ENCODE measurements around the gene TBC1D21. TPM values are rescaled to one million over a fixed set of nuclear protein-coding genes. Genes with fewer than 3 reads are reported as not detected.
"Not testable (repeated sequence)": the region's sequence is repeated elsewhere in the genome, so short reads cannot be mapped to it uniquely, and the experiment has no call there.

The TBC1D21 gene
- total RNA-seq, 1 experiment from 2014 or later = not detected

- Histone ChIP-seq H3K4me1 (replicated peaks) (peaks cover 46% of the 10 kb centered on the region), H3K27me3 (replicated peaks) (peaks cover 6% of the 10 kb centered on the region), H3K9me3 (replicated peaks) (peaks cover 5% of the 10 kb centered on the region; the same call in 1 of the 2 replicates), H3K27ac (no peak overlapping the region), H3K36me3 (no peaks in the 10 kb centered on the region), H3K4me3 (no peak overlapping the region)
- no peak for DNase-seq (ENCODE audit: low read depth in 1 of 2, low spot score in 2 of 2)
These were observed 55.7 kb downstream of the TBC1D21 start for GRCh38 chr15:73928971-73929627.

GRCh38 chr15:73930371-73930770 is 57.0 kb downstream of the TBC1D21 start:
- H3K36me3 ChIP-seq = no peaks in the 10 kb centered on the region
- DNase-seq (ENCODE audit: low read depth in 1 of 2, low spot score in 2 of 2) = no peak
- H3K9me3 ChIP-seq (replicated peaks) = peaks cover 5% of the 10 kb centered on the region; the same call in 1 of the 2 replicates
- peaks cover 35% of the 10 kb centered on the region for H3K4me1 ChIP-seq (replicated peaks)
- H3K27ac ChIP-seq = no peak overlapping the region
- H3K4me3 ChIP-seq = no peak overlapping the region
- peaks cover 6% of the 10 kb centered on the region for H3K27me3 ChIP-seq (replicated peaks)

DNA sequence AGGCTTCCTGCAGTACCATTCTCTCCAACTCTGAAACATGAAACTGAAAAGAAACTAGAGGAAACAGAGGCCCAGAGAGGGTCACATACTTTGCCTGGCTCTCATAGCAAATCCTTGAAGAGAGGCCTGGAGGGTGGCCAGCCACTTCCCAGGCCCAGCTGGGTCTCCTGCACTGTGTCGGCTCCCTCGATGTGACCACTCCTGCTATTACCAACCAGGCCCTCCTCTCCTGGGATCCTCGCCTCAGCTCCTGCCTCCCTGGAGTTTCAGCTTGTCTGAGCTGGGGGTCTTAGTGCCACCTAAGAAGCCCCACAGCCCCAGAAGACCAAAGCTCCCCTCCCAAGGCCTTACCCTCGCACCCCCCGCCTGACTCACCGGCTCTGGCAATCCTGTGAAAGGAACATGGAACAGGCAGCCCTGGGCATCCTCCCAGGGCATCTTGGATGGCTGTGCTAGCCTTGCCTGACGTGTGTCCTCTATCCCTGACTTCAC is 57.5 kb downstream of the TBC1D21 start:
- Histone ChIP-seq H3K4me3 (no peak overlapping the region), H3K36me3 (no peaks in the 10 kb centered on the region), H3K27me3 (replicated peaks) (peaks cover 6% of the 10 kb centered on the region), H3K4me1 (replicated peaks) (peaks cover 34% of the 10 kb centered on the region), H3K9me3 (replicated peaks) (peaks cover 5% of the 10 kb centered on the region; the same call in 1 of the 2 replicates), H3K27ac (no peak overlapping the region)
- no peak for DNase-seq (ENCODE audit: low read depth in 1 of 2, low spot score in 2 of 2)

- H3K27me3 ChIP-seq (replicated peaks) = peaks cover 6% of the 10 kb centered on the region
- no peak overlapping the region for H3K27ac ChIP-seq
These were observed 58.1 kb downstream of the TBC1D21 start for GRCh38 chr15:73931441-73931840.

GRCh38 chr15:73932381-73933191 is 59.2 kb downstream of the TBC1D21 start:
- peaks cover 17% of the 10 kb centered on the region for H3K4me1 ChIP-seq (replicated peaks)

More at GRCh38 chr15:73931441-73931840, 58.1 kb downstream of the TBC1D21 start:
- Histone ChIP-seq H3K36me3 (no peaks in the 10 kb centered on the region), H3K4me1 (replicated peaks) (peaks cover 28% of the 10 kb centered on the region), H3K9me3 (replicated peaks) (peaks cover 5% of the 10 kb centered on the region; the same call in 1 of the 2 replicates), H3K4me3 (no peak overlapping the region)
- DNase-seq (ENCODE audit: low read depth in 1 of 2, low spot score in 2 of 2) = no peak

GRCh38 chr15:73934281-73934680 is 60.9 kb downstream of the TBC1D21 start:
- H3K27ac ChIP-seq = no peak overlapping the region
- DNase-seq (ENCODE audit: low read depth in 1 of 2, low spot score in 2 of 2) = no peak
- no peaks in the 10 kb centered on the region for H3K9me3 ChIP-seq (replicated peaks)
- H3K4me1 ChIP-seq (replicated peaks) = peaks cover 10% of the 10 kb centered on the region
- no peaks in the 10 kb centered on the region for H3K36me3 ChIP-seq
- H3K4me3 ChIP-seq = no peak overlapping the region
- H3K27me3 ChIP-seq (replicated peaks) = no peaks in the 10 kb centered on the region

More at GRCh38 chr15:73932381-73933191, 59.2 kb downstream of the TBC1D21 start:
- Histone ChIP-seq H3K27me3 (replicated peaks) (peaks cover under 1% of the 10 kb centered on the region; the same call in 1 of the 2 replicates), H3K36me3 (no peaks in the 10 kb centered on the region), H3K4me3 (no peak overlapping the region), H3K9me3 (replicated peaks) (peaks cover under 1% of the 10 kb centered on the region; the same call in 1 of the 2 replicates), H3K27ac (no peak overlapping the region)
- DNase-seq (ENCODE audit: low read depth in 1 of 2, low spot score in 2 of 2) = no peak

DNA sequence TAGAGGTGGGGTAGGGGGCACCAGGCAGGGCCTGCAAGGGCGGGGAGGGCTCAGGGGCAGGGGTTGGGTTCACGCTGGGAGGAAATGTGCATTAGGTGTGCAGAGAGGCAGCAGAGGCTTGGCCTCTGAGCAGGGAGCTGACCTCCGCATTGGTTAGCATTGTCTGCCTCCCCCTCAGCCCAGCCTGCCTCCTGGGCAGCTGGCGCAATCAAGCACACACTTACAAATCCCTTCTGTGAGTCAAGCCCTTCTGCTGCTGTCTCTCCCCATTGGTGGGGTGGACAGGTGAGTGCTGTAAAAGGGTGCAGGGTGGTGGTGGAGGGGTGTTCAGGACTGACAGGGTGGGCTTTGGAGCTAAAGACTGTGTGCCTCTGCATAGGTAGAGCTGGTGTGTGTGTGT is 62.2 kb downstream of the TBC1D21 start:
- no peak overlapping the region for H3K27ac ChIP-seq
- H3K4me3 ChIP-seq = no peak overlapping the region
- DNase-seq (ENCODE audit: low read depth in 1 of 2, low spot score in 2 of 2) = no peak
- no peaks in the 10 kb centered on the region for H3K9me3 ChIP-seq (replicated peaks)
- H3K36me3 ChIP-seq = no peaks in the 10 kb centered on the region
- no peaks in the 10 kb centered on the region for H3K27me3 ChIP-seq (replicated peaks)
- peaks cover 7% of the 10 kb centered on the region for H3K4me1 ChIP-seq (replicated peaks)

GRCh38 chr15:73936181-73936580 is 62.8 kb downstream of the TBC1D21 start:
- Histone ChIP-seq H3K4me1 (replicated peaks) (peaks cover 11% of the 10 kb centered on the region), H3K27me3 (replicated peaks) (no peaks in the 10 kb centered on the region), H3K27ac (no peak overlapping the region), H3K4me3 (no peak overlapping the region), H3K9me3 (replicated peaks) (no peaks in the 10 kb centered on the region), H3K36me3 (no peaks in the 10 kb centered on the region)
- DNase-seq (ENCODE audit: low read depth in 1 of 2, low spot score in 2 of 2) = no peak

- H3K27me3 ChIP-seq (replicated peaks) = no peaks in the 10 kb centered on the region
- no peaks in the 10 kb centered on the region for H3K9me3 ChIP-seq (replicated peaks)
- no peak overlapping the region for H3K27ac ChIP-seq
- H3K4me3 ChIP-seq = no peak overlapping the region
- H3K36me3 ChIP-seq = no peaks in the 10 kb centered on the region
- DNase-seq (ENCODE audit: low read depth in 1 of 2, low spot score in 2 of 2) = no peak
- H3K4me1 ChIP-seq (replicated peaks) = peaks cover 17% of the 10 kb centered on the region
These were observed 63.4 kb downstream of the TBC1D21 start for GRCh38 chr15:73936588-73937290.

GRCh38 chr15:73937296-73937695 is 63.9 kb downstream of the TBC1D21 start:
- Histone ChIP-seq H3K4me1 (replicated peaks) (peaks cover 22% of the 10 kb centered on the region), H3K4me3 (no peak overlapping the region), H3K27ac (no peak overlapping the region), H3K9me3 (replicated peaks) (no peaks in the 10 kb centered on the region), H3K27me3 (replicated peaks) (no peaks in the 10 kb centered on the region), H3K36me3 (no peaks in the 10 kb centered on the region)
- no peak for DNase-seq (ENCODE audit: low read depth in 1 of 2, low spot score in 2 of 2)

- Histone ChIP-seq H3K9me3 (replicated peaks) (no peaks in the 10 kb centered on the region), H3K27me3 (replicated peaks) (no peaks in the 10 kb centered on the region), H3K27ac (no peak overlapping the region), H3K36me3 (no peaks in the 10 kb centered on the region), H3K4me1 (replicated peaks) (peaks cover 23% of the 10 kb centered on the region), H3K4me3 (no peak overlapping the region)
- no peak for DNase-seq (ENCODE audit: low read depth in 1 of 2, low spot score in 2 of 2)
These were observed 64.4 kb downstream of the TBC1D21 start for GRCh38 chr15:73937726-73938125.

GRCh38 chr15:73938516-73938915 is 65.2 kb downstream of the TBC1D21 start:
- not testable (repeated sequence) for DNase-seq (ENCODE audit: low read depth in 1 of 2, low spot score in 2 of 2); H3K9me3 ChIP-seq (replicated peaks); H3K27ac ChIP-seq; H3K27me3 ChIP-seq (replicated peaks); H3K36me3 ChIP-seq; H3K4me3 ChIP-seq
- peaks cover 23% of the 10 kb centered on the region for H3K4me1 ChIP-seq (replicated peaks)

Data from SJSA1 (cell line).